Ishikawa (cell line): ENCODE measurements around the gene SDK1.

ENCODE experiments used
- CEBPB ChIP-seq: IDR thresholded peaks from 2 replicates; pipeline ENCODE4 v1.6.1; 2012
- EP300 ChIP-seq: IDR thresholded peaks from 2 replicates; pipeline ENCODE4 v1.6.1; 2012; ENCODE audit warnings: borderline replicate concordance
- FOXM1 ChIP-seq: IDR thresholded peaks from 2 replicates; pipeline ENCODE4 v1.6.1; 2012; ENCODE audit warnings: low read depth, borderline replicate concordance
- RAD21 ChIP-seq: IDR thresholded peaks from 2 replicates; pipeline ENCODE4 v1.6.1; 2012; ENCODE audit warnings: low read depth
- REST ChIP-seq: IDR thresholded peaks from 2 replicates; pipeline ENCODE4 v1.6.1; 2012; ENCODE audit warnings: low read depth, mild to moderate bottlenecking
- TAF1 ChIP-seq: IDR thresholded peaks from 2 replicates; pipeline ENCODE4 v1.6.1; 2012; ENCODE audit warnings: low read depth, mild to moderate bottlenecking
- TCF12 ChIP-seq: IDR thresholded peaks from 2 replicates; pipeline ENCODE4 v1.6.1; 2012; ENCODE audit warnings: low read depth
- TEAD4 ChIP-seq: IDR thresholded peaks from 2 replicates; pipeline ENCODE4 v1.6.1; 2012
- YY1 ChIP-seq: IDR thresholded peaks from 2 replicates; pipeline ENCODE4 v1.6.1; 2012; ENCODE audit warnings: low read depth
- ZBTB7A ChIP-seq: IDR thresholded peaks from 2 replicates; pipeline ENCODE4 v1.6.1; 2012; ENCODE audit warnings: low read depth

- TF ChIP-seq EP300 (no peak), TAF1 (no peak), FOXM1 (no peak), TEAD4 (no peak), REST (no peak), TCF12 (no peak), ZBTB7A (no peak), CEBPB (no peak), RAD21 (no peak), YY1 (no peak)
These were observed 480.6 kb downstream of the SDK1 start for GRCh38 chr7:3781607-3782006.
